Measurements from ENCODE around the gene CACNG3.
"Not testable (repeated sequence)": the region's sequence is repeated elsewhere in the genome, so short reads cannot be mapped to it uniquely, and the experiment has no call there.

Gene CACNG3

DNA sequence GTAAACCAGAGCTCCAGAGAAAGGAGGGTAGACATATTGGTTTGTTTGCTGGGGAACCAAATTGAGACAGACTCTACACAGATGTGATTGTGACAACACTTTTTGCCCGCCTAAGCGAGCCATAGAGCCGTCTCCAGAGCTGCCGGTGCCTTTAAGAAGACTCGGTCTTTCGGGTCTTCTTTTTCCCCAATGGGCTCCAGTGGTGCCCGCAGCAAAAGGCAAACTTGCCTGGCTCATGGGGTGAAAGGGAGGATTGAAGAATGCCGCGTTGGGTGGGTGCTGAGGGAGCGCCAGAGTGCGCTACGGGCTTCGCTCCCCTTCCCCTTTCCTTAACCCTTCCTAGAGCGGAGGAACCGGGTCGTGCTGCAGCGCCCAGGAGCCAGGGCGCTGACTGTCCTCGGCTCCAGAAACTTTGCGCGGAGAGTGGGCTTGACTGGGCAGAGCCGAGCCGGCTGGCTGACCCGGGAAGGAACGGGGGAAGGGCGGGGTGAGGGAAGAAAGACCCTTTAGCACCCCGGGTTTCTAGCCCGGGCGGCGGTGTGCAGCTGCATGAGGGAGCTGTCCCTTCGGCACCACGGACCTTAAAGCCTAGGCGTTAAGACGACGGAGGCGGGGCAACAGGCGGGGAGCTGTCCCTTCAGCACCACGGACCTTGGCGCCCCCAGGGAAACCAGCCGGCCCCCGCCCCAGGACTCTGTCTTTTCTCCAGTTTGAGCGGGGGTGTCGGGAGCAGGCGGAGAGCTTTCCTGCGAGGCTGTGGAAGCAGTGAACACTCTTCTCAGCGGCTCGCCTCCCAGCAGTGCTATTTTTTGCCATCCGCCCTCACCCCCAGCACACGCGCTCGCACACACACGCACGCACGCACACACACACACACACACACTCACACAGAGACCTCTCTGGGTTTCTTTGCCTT is at the start of gene CACNG3:
Gene CACNG3 (plus strand): TSS at position 880 of the 916 bp plus-strand sequence. CDS start 420 bp downstream, outside the sequence.
- no peak for DNase-seq

DNA sequence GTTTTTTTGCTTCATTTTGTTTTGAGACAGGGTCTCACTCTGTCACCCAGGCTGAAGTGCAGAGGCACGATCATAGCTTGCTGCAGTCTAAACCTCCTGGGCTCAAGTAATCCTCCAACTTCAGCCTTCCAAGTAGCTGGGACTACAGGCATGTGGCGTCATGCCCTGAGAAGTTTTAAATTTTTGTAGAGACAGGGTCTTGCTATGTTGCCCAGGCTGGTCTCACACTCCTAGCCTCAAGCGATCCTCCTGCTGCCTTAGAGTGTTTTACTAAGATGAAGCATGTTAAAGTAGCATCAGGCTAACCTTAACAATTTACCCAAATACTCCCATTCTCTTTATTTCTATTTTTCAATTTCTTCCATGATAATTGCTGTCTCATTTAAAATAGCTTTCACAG is 49.2 kb upstream of the CACNG3 start:
- DNase-seq = no peak

DNA sequence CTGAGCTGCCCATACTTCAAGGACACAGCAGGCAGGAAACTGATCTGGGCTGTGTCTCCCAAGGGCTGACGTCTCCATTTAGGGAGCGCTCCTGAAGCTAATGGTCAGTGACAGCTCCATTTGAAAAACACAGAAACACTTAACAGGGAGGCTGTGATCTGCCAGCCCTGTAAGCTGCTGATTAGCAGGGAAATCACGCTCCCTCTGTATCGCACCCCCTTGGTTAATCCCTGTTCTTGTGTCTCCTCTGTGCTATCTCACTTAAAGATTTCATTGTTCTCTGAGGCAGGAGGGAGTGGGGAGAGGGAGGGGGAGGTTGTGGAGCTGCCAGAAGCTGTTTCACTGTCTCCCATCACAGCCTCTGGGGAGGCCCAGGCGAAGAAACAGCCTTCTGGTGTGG is 47.4 kb upstream of the CACNG3 start:
- no peak for DNase-seq

DNA sequence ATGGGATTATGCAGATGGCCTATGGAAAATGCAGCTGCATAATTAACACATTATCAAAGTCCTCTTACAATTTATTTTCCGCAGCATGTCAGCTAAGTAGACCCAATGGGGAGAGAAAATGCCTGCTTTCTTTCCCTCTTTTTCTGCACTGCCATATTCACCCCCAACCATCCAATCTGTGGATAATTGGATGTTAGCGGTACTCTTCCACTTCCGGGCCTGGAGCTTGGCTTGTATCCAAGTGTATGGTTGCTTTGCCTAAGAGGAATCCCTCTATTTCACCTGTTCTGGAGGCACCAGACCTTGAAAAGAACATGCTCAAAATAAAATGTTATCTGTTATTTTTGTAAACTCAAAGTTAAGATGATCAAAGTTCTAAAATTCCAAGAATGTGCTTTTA is 41.1 kb upstream of the CACNG3 start:
- no peak for DNase-seq

DNA sequence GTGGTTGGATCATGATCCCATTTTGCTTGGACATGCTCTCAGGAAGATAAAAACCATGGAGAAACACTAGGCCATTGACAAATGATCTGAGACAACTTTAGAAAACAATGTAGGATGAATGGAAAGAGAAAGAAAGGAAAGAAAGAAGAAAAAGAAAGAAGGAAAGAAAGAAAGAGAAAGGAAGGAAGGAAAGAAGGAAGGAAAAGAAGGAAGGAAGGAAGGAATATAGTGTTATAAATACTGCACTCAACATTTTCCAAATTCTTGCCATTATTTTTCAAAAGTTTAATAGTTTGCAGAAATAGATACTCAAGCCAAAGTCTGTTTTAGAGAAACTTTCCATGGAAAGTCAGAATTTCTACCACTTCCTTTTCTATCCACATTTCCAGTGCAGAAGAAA is 39.2 kb upstream of the CACNG3 start:
- DNase-seq = no peak

DNA sequence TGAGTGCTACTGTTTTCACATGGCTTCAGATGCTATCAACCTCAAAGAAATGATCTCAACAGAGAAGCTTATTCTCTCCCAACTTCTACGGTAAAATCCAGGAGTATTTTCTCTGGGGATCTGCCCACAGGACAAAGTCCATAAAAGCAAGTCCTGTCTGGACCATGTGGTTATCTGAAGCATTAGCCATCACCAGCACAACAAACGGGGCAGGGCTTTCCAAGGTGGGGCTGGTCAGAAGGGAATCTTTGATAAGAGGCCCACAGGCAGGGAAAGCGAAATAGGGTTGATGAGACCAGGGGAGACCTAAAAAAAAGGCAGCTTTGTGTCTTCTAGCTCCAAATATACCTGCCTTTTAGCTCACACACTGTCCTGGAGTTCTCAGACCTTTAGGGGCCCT is 38.7 kb upstream of the CACNG3 start:
- DNase-seq = no peak

DNA sequence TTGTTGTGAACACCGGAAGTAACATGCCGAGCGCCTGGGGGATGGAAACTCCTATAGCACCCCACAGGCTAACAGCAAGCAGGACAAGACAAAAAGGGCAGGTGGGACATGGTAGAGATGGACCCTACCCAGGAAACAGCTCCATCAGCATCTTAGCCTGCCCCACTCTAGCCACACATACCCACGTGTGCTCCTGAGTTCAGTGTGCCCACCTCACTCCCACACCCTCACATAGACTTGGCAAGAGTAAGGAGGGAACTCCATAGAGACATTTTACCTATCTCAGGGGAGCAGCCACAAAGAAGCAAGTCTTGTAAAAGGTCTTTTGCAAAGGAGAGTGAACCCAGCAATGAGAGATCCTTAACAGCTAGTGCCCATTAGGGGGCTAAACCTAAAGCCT is 37.8 kb upstream of the CACNG3 start:
- DNase-seq = no peak

DNA sequence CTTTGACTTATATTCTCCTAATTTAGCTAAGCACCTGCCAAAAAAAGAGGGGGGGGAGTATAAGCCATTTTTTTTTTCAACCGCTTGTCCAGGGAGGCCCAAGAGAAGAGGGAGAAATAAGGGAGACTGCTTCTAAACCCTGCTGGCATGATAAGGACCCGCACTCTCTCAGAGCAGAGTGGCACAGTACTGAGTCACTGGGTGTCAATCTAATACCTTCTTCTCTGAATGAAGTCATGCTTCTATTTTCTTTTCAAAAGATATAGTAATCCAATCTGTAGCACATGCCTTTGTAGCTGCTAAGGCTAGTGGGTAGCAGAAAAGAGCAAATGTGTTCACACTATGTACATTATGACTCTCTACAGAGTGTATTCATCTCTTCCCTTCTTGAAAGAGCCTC is 34.9 kb upstream of the CACNG3 start:
- DNase-seq = no peak

DNA sequence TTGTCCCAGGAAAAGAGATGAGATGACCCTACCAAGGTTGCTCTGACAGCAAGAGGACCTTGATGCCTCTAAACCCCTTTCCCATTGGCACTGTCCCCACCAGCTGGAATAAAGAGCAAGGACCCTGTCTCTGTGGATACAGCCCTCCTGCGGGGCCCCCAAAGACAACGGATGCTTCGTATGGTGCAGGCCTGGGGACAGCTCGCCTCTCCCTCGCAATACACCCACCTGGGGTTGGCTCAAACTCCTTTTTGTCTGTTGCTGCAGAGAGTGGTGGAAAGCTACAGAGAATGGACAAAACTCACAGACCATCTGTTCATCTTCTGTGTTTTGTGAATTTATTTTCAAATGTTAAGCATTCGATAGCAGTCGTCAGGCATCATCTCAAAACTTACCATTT is 27.6 kb upstream of the CACNG3 start:
- no peak for DNase-seq

DNA sequence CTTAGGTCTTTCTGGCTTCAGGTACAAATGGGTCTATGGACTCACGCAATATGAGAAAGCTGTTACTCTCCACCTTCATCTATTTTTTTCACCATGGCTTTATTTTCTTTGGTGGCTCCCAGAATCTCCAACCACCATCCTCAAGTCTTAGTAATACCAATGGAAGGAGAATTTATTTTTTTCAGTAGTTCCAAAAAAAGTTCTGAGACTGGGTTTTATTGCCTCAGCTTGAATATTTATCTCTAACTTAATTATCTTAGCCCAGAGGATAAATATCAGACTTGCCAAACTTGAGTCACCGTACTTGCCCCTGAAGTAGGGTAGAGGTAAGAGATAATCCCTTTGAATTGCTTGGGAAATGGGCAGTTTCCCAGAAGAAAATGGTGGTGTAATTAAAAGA is 23.2 kb upstream of the CACNG3 start:
- no peak for DNase-seq

DNA sequence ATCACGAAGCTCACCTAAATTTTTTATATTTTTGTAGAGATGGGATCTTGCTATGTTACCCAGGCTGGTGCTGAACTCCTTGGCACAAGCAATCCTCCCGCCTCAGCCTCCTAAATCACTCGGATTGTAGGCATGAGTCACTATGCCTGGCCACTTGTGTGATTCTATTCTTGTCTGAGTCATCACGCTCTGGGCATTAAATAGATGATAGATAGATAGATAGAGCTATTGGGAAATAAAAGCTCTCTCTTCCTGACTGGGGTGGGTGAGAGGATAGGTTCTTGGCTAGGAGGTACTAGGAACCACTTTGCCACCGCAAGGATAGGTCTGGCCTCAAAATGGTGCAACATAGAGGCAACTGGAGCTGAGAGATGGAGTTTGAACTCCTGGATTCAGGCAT is 21.4 kb upstream of the CACNG3 start:
- DNase-seq = no peak

DNA sequence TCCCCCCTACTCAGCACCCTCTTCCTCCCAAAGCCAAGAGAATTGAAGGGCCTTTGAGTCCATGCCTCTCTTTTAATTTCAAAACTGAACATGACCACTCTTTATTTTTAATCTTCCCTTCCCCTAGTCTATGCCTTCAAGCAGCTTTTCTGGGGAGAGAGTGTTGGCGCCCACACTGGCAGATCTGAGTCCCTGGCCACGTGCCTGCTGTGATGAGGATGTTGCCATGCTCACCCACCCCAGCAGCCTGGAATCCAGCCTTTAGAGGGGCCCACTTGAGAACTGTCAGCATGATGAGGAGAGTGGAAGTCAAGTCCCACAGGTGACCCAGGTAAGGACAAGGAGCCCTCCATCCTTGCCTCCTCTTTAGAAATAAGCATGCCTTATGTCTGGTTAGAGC is 20.3 kb upstream of the CACNG3 start:
- no peak for DNase-seq

DNA sequence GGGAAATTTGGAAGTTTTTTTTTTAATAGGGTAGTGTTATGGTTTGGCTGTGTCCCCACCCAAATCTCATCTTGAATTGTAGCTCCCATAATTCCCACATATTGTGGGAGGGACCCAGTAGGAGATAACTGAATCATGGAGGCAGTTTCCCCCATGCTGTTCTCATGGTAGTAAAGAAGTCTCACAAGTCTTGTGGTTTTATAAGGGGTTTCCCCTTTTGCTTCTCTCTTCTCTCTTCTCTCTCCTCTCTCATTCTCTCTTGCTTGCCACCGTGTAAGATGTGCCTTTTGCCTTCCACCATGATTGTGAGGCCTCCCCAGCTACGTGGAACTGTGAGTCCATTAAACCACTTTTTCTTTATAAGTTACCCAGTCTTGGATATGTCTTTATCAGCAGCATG is 17.3 kb upstream of the CACNG3 start:
- not testable (repeated sequence) for DNase-seq

DNA sequence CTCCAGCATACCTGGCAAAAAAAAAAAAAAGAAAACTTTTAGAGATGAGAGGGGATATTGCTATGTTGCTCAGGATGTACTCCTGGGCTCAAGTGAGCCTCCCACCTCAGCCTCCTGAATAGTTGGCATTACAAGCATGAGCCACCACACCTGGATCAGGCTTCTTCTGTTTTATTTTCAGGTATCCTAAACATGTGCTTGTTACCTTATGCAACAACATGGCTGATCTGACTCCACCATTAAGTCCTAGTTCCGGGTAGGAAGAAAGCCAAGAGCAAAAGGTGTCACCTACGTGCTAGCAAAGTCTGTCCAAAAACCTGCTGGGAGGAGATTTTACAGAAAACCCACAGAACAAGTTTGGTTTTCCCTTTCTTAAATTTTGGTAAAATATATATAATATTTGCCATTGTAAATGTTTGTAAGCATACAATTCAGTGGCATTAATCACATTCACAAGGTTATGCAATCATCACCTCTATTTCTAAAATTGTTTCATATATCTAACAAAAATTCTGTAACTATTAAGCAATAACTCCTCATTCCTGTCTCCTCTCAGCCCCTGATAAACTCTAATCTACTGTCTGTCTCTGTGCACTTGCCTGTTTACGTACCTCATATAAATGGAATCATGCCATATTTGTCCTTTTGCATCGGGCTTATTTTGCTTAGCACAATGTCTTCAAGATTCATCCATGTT is 9.1 kb upstream of the CACNG3 start:
- DNase-seq = no peak

DNA sequence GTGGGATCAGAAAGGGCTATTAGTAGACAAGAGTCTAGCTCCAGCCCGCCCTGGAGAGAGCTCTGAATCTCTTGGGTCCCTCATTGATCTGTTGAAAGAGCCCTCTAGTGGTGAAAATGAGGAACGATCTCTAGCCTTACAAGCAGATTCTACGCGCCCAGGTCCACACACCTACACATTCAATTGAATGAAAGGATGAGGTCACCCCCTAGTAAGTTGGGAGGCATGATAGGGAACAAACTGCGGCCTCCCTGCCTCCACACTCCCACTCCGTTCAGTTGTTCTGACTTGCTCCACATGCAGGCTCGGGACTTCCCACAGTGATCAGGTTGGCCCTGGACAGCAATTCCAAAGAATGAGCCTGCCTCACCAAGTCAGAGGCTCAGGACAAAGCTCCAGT is 2.9 kb upstream of the CACNG3 start:
- DNase-seq = no peak

DNA sequence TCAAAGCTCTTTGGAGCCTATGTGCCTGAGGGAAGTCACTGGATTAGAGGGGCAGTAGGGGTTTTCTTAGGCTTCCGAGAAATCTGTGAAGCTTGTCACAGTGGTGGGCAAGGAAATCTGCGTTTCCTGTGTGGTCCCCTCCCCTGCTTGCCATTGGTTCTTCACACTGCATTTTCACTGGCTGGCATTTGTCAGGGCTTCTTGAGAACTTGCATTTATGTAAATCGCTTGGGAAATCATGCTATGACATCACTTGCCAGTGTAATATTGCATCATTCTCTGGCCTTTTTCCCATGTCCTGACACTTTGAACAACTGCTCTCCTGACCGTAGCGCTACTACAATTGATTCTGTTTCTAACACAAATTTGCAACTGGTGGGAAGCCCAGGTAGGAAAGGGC is 1.8 kb downstream of the CACNG3 start:
- no peak for DNase-seq

DNA sequence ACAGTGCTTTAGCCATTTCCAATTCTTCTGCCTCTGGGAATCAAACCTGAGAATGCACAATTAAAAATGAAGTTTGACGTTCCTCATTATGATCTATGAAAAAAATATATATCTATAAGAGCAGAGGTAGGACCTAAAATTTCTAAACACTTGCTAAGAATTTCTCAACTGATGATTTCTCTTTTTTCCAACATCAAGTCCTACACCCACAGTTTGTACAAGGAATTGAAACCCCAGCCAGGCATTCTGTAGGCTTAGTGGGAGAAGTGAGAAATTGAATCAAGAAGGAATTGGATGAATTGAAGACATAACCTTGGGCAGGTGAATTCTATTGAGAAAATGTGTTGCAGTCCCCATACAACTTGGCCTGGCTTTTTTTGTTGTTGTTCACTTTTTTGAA is 2.7 kb downstream of the CACNG3 start:
- DNase-seq = no peak

DNA sequence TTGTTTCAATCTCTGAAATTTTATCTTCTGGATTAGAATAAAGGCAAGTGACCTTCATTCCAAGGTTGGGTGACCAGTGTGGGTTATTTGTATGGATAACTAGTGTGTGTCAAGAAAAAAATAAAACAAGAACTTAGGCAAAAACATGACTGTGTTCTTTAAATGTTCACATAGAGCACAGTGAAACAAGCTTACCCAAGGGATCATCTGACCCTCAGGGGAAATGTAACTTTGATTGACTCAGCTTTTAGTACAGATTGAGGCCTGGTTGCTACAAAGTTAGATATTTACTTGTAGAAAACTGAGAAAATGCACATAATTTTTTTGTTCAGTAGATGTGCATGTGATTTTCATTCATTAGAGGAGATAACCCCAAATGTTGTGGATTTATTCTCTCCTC is 6.7 kb downstream of the CACNG3 start:
- DNase-seq = no peak

DNA sequence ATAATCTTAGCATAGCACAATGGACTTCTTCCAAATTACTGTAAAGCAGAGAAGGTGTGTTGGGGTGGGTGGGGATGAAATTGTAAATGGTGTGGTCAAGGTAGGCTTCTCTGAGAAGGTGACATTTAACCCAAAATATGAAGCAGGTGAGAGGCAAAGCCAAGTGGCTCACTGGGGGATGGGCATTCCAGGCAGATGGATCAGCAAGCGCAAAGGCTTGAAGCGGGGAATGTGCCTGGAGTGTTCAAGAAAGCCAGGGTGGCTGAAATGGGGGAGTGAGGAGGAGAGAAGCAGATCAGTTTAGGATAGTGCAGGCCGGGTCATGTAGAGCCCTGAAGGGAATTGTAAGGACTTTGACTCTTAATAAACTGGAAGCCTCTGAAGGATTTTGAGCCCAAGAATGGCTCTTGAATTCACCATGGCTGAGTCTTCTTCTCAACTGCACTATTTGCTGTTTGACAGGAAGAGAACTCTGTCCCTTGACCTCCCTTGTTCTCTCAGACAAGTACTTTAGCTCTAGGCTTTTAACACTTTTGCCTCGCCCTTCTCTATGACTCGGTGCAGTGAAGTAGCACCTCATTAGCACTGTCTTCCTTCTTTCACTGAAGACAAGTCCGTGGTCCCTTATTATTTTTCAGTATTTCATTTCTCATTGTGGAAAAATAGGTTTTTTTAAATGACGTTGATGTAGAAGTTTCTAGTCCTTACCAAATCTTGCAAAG is 14.7 kb downstream of the CACNG3 start:
- no peak for DNase-seq

DNA sequence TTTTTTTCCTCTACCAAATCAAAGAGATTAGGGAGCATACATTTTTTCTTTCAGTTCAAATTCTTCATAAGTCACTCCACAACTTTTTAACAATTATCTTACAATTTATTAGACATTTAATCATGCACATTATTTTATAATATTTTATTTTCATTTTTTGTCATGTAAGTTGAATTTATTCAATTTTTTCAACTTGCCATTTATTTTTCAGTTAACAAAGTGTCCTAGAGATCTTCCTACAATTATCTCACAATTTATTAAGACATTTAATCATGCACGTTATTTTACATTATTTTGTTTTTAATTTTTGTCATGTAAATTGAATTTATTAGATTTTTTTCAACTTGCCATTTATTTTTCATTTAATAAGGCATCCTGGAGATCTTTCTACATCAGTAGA is 16.2 kb downstream of the CACNG3 start:
- no peak for DNase-seq

DNA sequence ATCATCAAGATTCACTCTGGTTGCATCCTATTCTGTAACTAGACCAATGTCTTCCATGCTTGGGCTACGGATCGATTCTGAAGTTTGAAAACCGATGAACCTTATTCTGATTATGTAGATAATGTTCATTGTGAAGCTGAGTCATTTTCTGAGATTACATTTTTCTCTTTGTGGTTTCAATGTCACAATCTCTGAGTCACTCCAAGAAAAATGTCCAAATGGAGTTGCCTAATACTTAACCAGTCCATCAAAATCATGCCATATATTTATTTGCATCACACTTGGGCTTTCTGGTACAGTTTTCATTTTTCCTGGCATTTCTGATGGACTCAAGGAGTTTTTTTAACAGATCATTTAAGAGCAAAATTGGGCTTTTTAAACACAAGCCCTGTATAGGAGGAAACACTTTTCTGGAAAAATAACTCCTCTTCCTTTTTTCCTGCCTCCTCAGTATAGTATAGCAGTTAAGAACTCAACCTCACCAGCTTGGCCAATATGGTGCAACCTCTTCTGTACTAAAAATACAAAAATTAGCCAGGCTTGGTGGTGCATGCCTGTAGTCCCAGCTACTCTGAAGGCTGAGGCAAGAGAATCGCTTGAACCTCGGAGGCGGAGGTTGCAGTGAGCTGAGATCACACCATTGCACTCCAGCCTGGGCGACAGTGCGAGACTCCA is 17.5 kb downstream of the CACNG3 start:
- no peak for DNase-seq

DNA sequence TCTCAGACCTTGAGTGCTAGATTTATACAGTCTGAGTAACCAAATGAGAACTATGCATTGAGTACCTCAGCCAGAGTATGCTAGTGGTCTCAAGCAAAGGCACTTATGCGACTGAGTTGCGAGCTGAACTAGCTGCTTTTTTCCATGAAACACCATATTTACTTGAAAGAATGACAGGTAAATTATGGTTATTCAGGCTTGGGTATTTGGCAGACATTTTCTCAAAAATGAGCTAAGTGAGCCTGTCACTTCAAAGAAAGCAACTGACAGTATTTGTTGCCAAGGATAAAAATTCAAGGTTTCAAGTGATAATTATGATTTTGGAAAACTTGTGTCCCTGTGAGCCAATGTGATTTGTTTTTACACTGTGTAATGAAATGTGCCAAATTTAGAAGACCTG is 19.3 kb downstream of the CACNG3 start:
- DNase-seq = no peak

DNA sequence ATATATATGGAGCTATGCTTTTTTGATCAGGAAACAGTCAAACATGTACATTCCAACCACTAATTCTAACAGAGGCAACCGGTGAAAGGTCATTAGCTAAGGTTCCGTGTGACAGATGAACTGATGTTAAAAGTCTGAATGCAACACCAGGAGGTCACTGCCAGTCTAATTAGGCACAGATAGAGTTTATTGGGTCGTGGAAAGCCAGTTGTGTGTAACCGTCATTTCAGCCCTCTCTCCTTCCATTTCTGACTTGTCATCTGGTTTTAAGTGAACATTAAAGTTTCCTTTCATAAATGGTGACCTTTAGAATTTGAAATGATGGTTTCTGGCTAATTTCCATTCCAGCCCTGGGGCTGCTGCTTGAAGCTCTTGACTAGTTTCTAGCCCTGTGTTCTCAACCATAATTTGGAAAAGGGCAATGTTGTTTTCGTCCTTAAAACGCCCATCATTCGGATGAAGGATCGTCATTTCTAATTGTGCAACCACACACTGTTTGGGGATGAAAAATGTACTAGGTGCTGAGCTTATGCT is 23.9 kb downstream of the CACNG3 start:
- DNase-seq = no peak
